Ishikawa (cell line): Measurements from ENCODE around the gene GDAP2.

Experiments
- CEBPB ChIP-seq: IDR thresholded peaks from 2 replicates; pipeline ENCODE4 v1.6.1; 2012
- CREB1 ChIP-seq: IDR thresholded peaks from 2 replicates; pipeline ENCODE4 v1.6.1; 2012; ENCODE audit warnings: low read depth
- EGR1 ChIP-seq: IDR thresholded peaks from 2 replicates; pipeline ENCODE4 v1.6.1; 2012
- EP300 ChIP-seq: IDR thresholded peaks from 2 replicates; pipeline ENCODE4 v1.6.1; 2012; ENCODE audit warnings: borderline replicate concordance
- FOXM1 ChIP-seq: IDR thresholded peaks from 2 replicates; pipeline ENCODE4 v1.6.1; 2012; ENCODE audit warnings: low read depth, borderline replicate concordance
- NFIC ChIP-seq: IDR thresholded peaks from 2 replicates; pipeline ENCODE4 v1.6.1; 2012
- RAD21 ChIP-seq: IDR thresholded peaks from 2 replicates; pipeline ENCODE4 v1.6.1; 2012; ENCODE audit warnings: low read depth
- REST ChIP-seq: IDR thresholded peaks from 2 replicates; pipeline ENCODE4 v1.6.1; 2012; ENCODE audit warnings: low read depth, mild to moderate bottlenecking
- TAF1 ChIP-seq: IDR thresholded peaks from 2 replicates; pipeline ENCODE4 v1.6.1; 2012; ENCODE audit warnings: low read depth, mild to moderate bottlenecking
- TCF12 ChIP-seq: IDR thresholded peaks from 2 replicates; pipeline ENCODE4 v1.6.1; 2012; ENCODE audit warnings: low read depth
- TEAD4 ChIP-seq: IDR thresholded peaks from 2 replicates; pipeline ENCODE4 v1.6.1; 2012
- YY1 ChIP-seq: IDR thresholded peaks from 2 replicates; pipeline ENCODE4 v1.6.1; 2012; ENCODE audit warnings: low read depth
- ZBTB7A ChIP-seq: IDR thresholded peaks from 2 replicates; pipeline ENCODE4 v1.6.1; 2012; ENCODE audit warnings: low read depth
- TF ChIP-seq, protein P1 (sequence below): IDR thresholded peaks from 2 replicates; pipeline ENCODE4 v1.6.1; 2012
- TF ChIP-seq, protein P2 (sequence below): IDR thresholded peaks from 2 replicates; pipeline ENCODE4 v1.6.1; 2012

The GDAP2 gene

GRCh38 chr1:117925981-117926380, 3.4 kb downstream of the GDAP2 start:
- TF ChIP-seq TEAD4 (no peak), ZBTB7A (no peak), EP300 (no peak), CREB1 (no peak), YY1 (no peak), FOXM1 (no peak), TAF1 (no peak), EGR1 (no peak), CEBPB (no peak), RAD21 (no peak), TCF12 (no peak), REST (no peak), NFIC (no peak)
- TF ChIP-seq, protein P1, sequence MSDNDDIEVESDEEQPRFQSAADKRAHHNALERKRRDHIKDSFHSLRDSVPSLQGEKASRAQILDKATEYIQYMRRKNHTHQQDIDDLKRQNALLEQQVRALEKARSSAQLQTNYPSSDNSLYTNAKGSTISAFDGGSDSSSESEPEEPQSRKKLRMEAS = no peak
- TF ChIP-seq, protein P2, sequence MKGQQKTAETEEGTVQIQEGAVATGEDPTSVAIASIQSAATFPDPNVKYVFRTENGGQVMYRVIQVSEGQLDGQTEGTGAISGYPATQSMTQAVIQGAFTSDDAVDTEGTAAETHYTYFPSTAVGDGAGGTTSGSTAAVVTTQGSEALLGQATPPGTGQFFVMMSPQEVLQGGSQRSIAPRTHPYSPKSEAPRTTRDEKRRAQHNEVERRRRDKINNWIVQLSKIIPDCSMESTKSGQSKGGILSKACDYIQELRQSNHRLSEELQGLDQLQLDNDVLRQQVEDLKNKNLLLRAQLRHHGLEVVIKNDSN = no peak

DNA sequence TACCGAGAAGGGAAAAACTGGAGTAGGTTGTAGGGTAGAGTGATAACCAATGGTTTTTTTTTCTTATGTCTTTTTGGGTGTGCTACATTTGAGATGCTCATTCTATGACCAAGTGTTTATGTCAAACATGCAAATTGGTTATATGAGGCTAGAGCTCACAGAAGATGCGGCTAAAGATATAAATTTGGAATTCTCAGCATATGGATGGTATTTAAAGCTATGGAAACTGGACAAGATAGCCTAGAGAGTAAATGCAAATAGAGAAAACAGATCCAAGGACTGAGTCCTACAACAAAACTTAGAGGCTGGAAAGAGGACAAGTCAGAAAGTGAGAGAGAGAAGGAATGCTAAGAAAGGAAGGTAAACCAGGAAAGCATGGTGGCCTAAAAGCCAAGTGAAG, 7.4 kb downstream of the GDAP2 start:
- no peak for TF ChIP-seq TAF1
- no peak for TF ChIP-seq TEAD4
- TF ChIP-seq TCF12 = no peak
- TF ChIP-seq, protein P1 = no peak
- no peak for TF ChIP-seq RAD21
- TF ChIP-seq, protein P2 = no peak
- no peak for TF ChIP-seq REST
- TF ChIP-seq ZBTB7A = no peak
- TF ChIP-seq FOXM1 = no peak
- no peak for TF ChIP-seq CREB1
- no peak for TF ChIP-seq EGR1

GRCh38 chr1:117919376-117919775, 10.0 kb downstream of the GDAP2 start:
- no peak for TF ChIP-seq FOXM1
- TF ChIP-seq TAF1 = no peak
- no peak for TF ChIP-seq REST
- no peak for TF ChIP-seq NFIC
- TF ChIP-seq, protein P1 = no peak
- no peak for TF ChIP-seq YY1
- TF ChIP-seq EP300 = no peak
- no peak for TF ChIP-seq TEAD4
- TF ChIP-seq EGR1 = no peak
- TF ChIP-seq RAD21 = no peak
- no peak for TF ChIP-seq ZBTB7A
- no peak for TF ChIP-seq TCF12
- no peak for TF ChIP-seq CREB1
- no peak for TF ChIP-seq CEBPB
- TF ChIP-seq, protein P2 = no peak

DNA sequence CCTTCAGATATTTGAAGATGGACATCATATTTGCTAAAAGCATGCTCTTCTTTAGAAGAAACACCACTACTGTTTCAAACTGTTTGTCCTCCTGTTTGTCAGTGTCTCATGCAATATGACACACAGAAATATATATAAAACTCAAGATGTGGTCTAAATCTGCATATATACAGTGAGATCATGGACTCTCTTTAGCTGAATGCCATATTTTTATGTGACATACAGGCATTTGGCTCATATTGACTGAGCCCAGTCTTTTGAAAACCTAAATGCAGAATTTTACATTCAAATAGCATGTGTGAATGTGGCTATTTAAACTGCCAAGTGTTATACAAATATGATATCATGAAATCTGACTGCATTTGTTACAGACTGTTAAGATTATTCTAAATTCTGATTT, 18.4 kb downstream of the GDAP2 start:
- TF ChIP-seq ZBTB7A = no peak
- TF ChIP-seq FOXM1 = no peak
- TF ChIP-seq EGR1 = no peak
